GM20000 (cell line): ENCODE measurements around the gene RAB25.

Source experiments
- DNase-seq: peaks from one replicate; pipeline ENCODE4 v3.0.0; 2012; ENCODE audit warnings: low spot score
- CTCF ChIP-seq: IDR thresholded peaks from 2 replicates; pipeline ENCODE4 v1.5.1; 2012; ENCODE audit warnings: mild to moderate bottlenecking, control low read depth; ENCODE audit errors: extremely low read depth, missing control alignments

RAB25 gene

GRCh38 chr1:156117414-156118176, 56.6 kb downstream of the RAB25 start:
- no peak for DNase-seq
- TF ChIP-seq CTCF, result no peak

GRCh38 chr1:156118177-156118868, 57.4 kb downstream of the RAB25 start:
- DNase-seq, result no peak
- TF ChIP-seq CTCF, result no peak

GRCh38 chr1:156119503-156120209, 58.7 kb downstream of the RAB25 start:
- no peak for TF ChIP-seq CTCF
- DNase-seq, result no peak
